HEK293 (cell line): ENCODE measurements around the gene KCNQ2.
A peak's percentile ranks its signal among the peaks of the same experiment; 100 is the strongest.

Experiments used
- CTCF ChIA-PET: fragments of 350-600 bp; formaldehyde crosslinking; extraction: SDS; loops from one replicate; lab custom pipeline; 2021; ENCODE audit warnings: antibody characterized with exemption; lab: Yijun Ruan, JAX
- POLR2A ChIA-PET: fragments of 300-600 bp; formaldehyde crosslinking; extraction: SDS; loops from one replicate; lab custom pipeline; 2020; ENCODE audit warnings: antibody characterized with exemption, inconsistent platforms; lab: Yijun Ruan, JAX
- H3K27ac ChIP-seq: fragments of 200-500 bp; sonication (Bioruptor generic); 2 replicates; pipeline ENCODE4 v1.5.1; 2014; ENCODE audit warnings: low read depth, low read length, control low read depth, inconsistent platforms; ENCODE audit errors: extremely low read depth
- H3K36me3 ChIP-seq, 2 experiments: fragments of 200-500 bp in 1 of 2; sonication (Bioruptor generic) in 1 of 2; 1 replicate in 1 of 2; 2 replicates in 1 of 2; pipeline ENCODE4 v1.5.1; 2014 to 2017; ENCODE audit warnings: inconsistent platforms in 2 of 2, low read length in 2 of 2; ENCODE audit not compliant: control insufficient read depth in 2 of 2, insufficient read depth in 1 of 2
- H3K4me1 ChIP-seq: fragments of 200-500 bp; sonication (Bioruptor generic); 2 replicates; pipeline ENCODE4 v1.5.1; 2014; ENCODE audit warnings: mild to moderate bottlenecking, low read length, inconsistent platforms; ENCODE audit not compliant: control insufficient read depth, insufficient read depth
- H3K4me3 ChIP-seq: 2 replicates; pipeline ENCODE4 v1.5.1; 2011; ENCODE audit warnings: low read depth, mild to moderate bottlenecking, control low read depth, low read length, moderate library complexity
- H3K9me3 ChIP-seq: fragments of 200-500 bp; sonication (Bioruptor generic); 2 replicates; pipeline ENCODE4 v1.5.1; 2014; ENCODE audit warnings: low read depth, low read length, inconsistent platforms; ENCODE audit not compliant: control insufficient read depth, insufficient read depth
- EGR2 ChIP-seq: fragments of 450-650 bp; formaldehyde crosslinking; IDR thresholded peaks from 2 replicates; pipeline ENCODE4 v1.5.1; 2016; ENCODE audit warnings: low read depth, missing biosample characterization, missing genetic modification characterization
- ELK4 ChIP-seq: IDR thresholded peaks from 2 replicates; pipeline ENCODE4 v1.6.1; 2011; ENCODE audit warnings: mild to moderate bottlenecking, low read depth, low read length, borderline replicate concordance
- FEZF1 ChIP-seq: fragments of 450-650 bp; formaldehyde crosslinking; IDR thresholded peaks from 2 replicates; pipeline ENCODE4 v1.5.1; 2016; ENCODE audit warnings: missing biosample characterization, missing genetic modification characterization
- KLF1 ChIP-seq: fragments of 450-650 bp; formaldehyde crosslinking; IDR thresholded peaks from 2 replicates; pipeline ENCODE4 v1.5.1; 2016; ENCODE audit warnings: missing biosample characterization, missing genetic modification characterization
- PRDM10 ChIP-seq: fragments of 450-650 bp; formaldehyde crosslinking; IDR thresholded peaks from 2 replicates; pipeline ENCODE4 v1.5.1; 2016; ENCODE audit warnings: missing biosample characterization, missing genetic modification characterization
- SALL2 ChIP-seq: fragments of 450-650 bp; formaldehyde crosslinking; IDR thresholded peaks from 2 replicates; pipeline ENCODE4 v1.5.0; 2017; ENCODE audit warnings: missing biosample characterization, mild to moderate bottlenecking, missing genetic modification characterization, borderline replicate concordance
- TSHZ1 ChIP-seq: fragments of 450-650 bp; formaldehyde crosslinking; IDR thresholded peaks from 2 replicates; pipeline ENCODE4 v1.5.1; 2016; ENCODE audit warnings: missing biosample characterization, missing genetic modification characterization, borderline replicate concordance
- ZBTB44 ChIP-seq: fragments of 450-650 bp; IDR thresholded peaks from 2 replicates; pipeline ENCODE4 v1.5.1; 2018; ENCODE audit warnings: missing biosample characterization, mild to moderate bottlenecking, missing genetic modification characterization
- ZEB2 ChIP-seq: fragments of 450-650 bp; formaldehyde crosslinking; IDR thresholded peaks from 2 replicates; pipeline ENCODE4 v1.5.1; 2016; ENCODE audit warnings: missing biosample characterization, missing genetic modification characterization
- ZFP69B ChIP-seq: fragments of 450-650 bp; formaldehyde crosslinking; IDR thresholded peaks from 2 replicates; pipeline ENCODE4 v1.5.1; 2016; ENCODE audit warnings: missing biosample characterization, missing genetic modification characterization
- ZNF10 ChIP-seq: fragments of 450-650 bp; formaldehyde crosslinking; IDR thresholded peaks from 2 replicates; pipeline ENCODE4 v1.5.1; 2017; ENCODE audit warnings: missing biosample characterization, missing genetic modification characterization
- ZNF121 ChIP-seq: fragments of 450-650 bp; formaldehyde crosslinking; IDR thresholded peaks from 2 replicates; pipeline ENCODE4 v1.5.1; 2016; ENCODE audit warnings: missing biosample characterization, missing genetic modification characterization
- ZNF132 ChIP-seq: fragments of 450-650 bp; formaldehyde crosslinking; IDR thresholded peaks from 2 replicates; pipeline ENCODE4 v1.5.1; 2017; ENCODE audit warnings: missing biosample characterization, missing genetic modification characterization, borderline replicate concordance
- ZNF140 ChIP-seq: fragments of 450-650 bp; formaldehyde crosslinking; IDR thresholded peaks from 2 replicates; pipeline ENCODE4 v1.5.1; 2016; ENCODE audit warnings: missing biosample characterization, missing genetic modification characterization
- ZNF202 ChIP-seq: fragments of 450-650 bp; formaldehyde crosslinking; IDR thresholded peaks from 2 replicates; pipeline ENCODE4 v1.5.1; 2016; ENCODE audit warnings: missing biosample characterization, missing genetic modification characterization, borderline replicate concordance
- ZNF223 ChIP-seq: fragments of 450-650 bp; formaldehyde crosslinking; IDR thresholded peaks from 2 replicates; pipeline ENCODE4 v1.5.1; 2016; ENCODE audit warnings: missing biosample characterization, missing genetic modification characterization
- ZNF324 ChIP-seq: fragments of 450-650 bp; formaldehyde crosslinking; IDR thresholded peaks from 2 replicates; pipeline ENCODE4 v1.5.1; 2016; ENCODE audit warnings: missing biosample characterization, missing genetic modification characterization
- ZNF335 ChIP-seq: fragments of 450-650 bp; formaldehyde crosslinking; conservative IDR thresholded peaks from 2 replicates; pipeline ENCODE4 v1.5.1; 2016; ENCODE audit warnings: missing biosample characterization, missing genetic modification characterization
- ZNF558 ChIP-seq: fragments of 450-650 bp; formaldehyde crosslinking; IDR thresholded peaks from 2 replicates; pipeline ENCODE4 v1.5.1; 2016; ENCODE audit warnings: missing biosample characterization, missing genetic modification characterization
- ZNF596 ChIP-seq: fragments of 450-650 bp; IDR thresholded peaks from 2 replicates; pipeline ENCODE4 v1.5.0; 2018; ENCODE audit warnings: missing biosample characterization, mild to moderate bottlenecking, missing genetic modification characterization, moderate library complexity
- ZNF629 ChIP-seq: fragments of 450-650 bp; formaldehyde crosslinking; IDR thresholded peaks from 2 replicates; pipeline ENCODE4 v1.5.1; 2017; ENCODE audit warnings: missing biosample characterization, missing genetic modification characterization
- ZNF664 ChIP-seq: fragments of 450-650 bp; formaldehyde crosslinking; IDR thresholded peaks from 2 replicates; pipeline ENCODE4 v1.5.1; 2016; ENCODE audit warnings: missing biosample characterization, missing genetic modification characterization
- ZNF791 ChIP-seq: fragments of 450-650 bp; formaldehyde crosslinking; IDR thresholded peaks from 2 replicates; pipeline ENCODE4 v1.5.1; 2016; ENCODE audit warnings: missing biosample characterization, missing genetic modification characterization
- ZNF792 ChIP-seq: fragments of 450-650 bp; formaldehyde crosslinking; IDR thresholded peaks from 2 replicates; pipeline ENCODE4 v1.5.1; 2016; ENCODE audit warnings: missing biosample characterization, missing genetic modification characterization
- ZNF843 ChIP-seq: fragments of 450-650 bp; formaldehyde crosslinking; IDR thresholded peaks from 2 replicates; pipeline ENCODE4 v1.5.1; 2016; ENCODE audit warnings: missing biosample characterization, missing genetic modification characterization

KCNQ2 gene

GRCh38 chr20:63513207-63513606 is 40.8 kb upstream of the KCNQ2 start:
- CTCF ChIA-PET: no interaction called here
- TF ChIP-seq SALL2 (no peak), ZNF10 (tag by site-specific recombination) (no peak), ZNF140 (peak; percentile 94), ZNF792 (tag by site-specific recombination) (no peak)

GRCh38 chr20:63509088-63509564 is 36.7 kb upstream of the KCNQ2 start:
- H3K36me3 ChIP-seq: no peaks in the 10 kb centered on the region
- H3K4me3 ChIP-seq: no peak overlapping the region
- no peaks in the 10 kb centered on the region for H3K4me1 ChIP-seq
- no peak overlapping the region for H3K27ac ChIP-seq
- ChIA-PET POLR2A (no interaction called here), CTCF (interaction anchor here (0.8 kb wide), 1 partner anchor 326 kb away, joined by 6 read pairs; no protein-coding TSS in a partner anchor)
- no peaks in the 10 kb centered on the region for H3K9me3 ChIP-seq
- no peak for TF ChIP-seq ZNF121
- TF ChIP-seq ZNF132 (tag by site-specific recombination): no peak
- no peak for TF ChIP-seq ZNF596 (tag by site-specific recombination)
- no peak for TF ChIP-seq ZNF629 (tag by site-specific recombination)
- peak; percentile 35; the same call in 1 of the 2 replicates for TF ChIP-seq PRDM10 (tag by site-specific recombination)
- 0 out of 2 replicates have a peak, but pooled peaks have one; percentile 14 for TF ChIP-seq ZEB2 (tag by site-specific recombination)
- TF ChIP-seq EGR2 (tag by site-specific recombination): no peak
- no peak for TF ChIP-seq ZNF558
- no peak for TF ChIP-seq ZNF223 (tag by site-specific recombination)
- no peak for TF ChIP-seq ZNF202 (tag by site-specific recombination)
- TF ChIP-seq KLF1: no peak
- TF ChIP-seq ZNF843 (tag by site-specific recombination): no peak
- TF ChIP-seq ZBTB44: no peak
- TF ChIP-seq ZNF324 (tag by site-specific recombination): no peak; the same call in 1 of the 2 replicates
- peak; percentile 61 for TF ChIP-seq ZNF335 (tag by site-specific recombination)
- no peak for TF ChIP-seq ZNF791 (tag by site-specific recombination)
- 0 out of 2 replicates have a peak, but pooled peaks have one; percentile 30 for TF ChIP-seq ZFP69B (tag by site-specific recombination)
- TF ChIP-seq ZNF664 (tag by site-specific recombination): peak; percentile 99
- TF ChIP-seq FEZF1 (tag by site-specific recombination): peak; percentile 15; the same call in 1 of the 2 replicates
- no peak for TF ChIP-seq ELK4
- peak; percentile 77 for TF ChIP-seq ZNF10 (tag by site-specific recombination)
- no peak for TF ChIP-seq TSHZ1

More at GRCh38 chr20:63513207-63513606, 40.8 kb upstream of the KCNQ2 start:
- Histone ChIP-seq H3K9me3 (no peaks in the 10 kb centered on the region), H3K4me3 (no peak overlapping the region), H3K4me1 (no peaks in the 10 kb centered on the region), H3K36me3 (no peaks in the 10 kb centered on the region), H3K27ac (no peak overlapping the region)
- POLR2A ChIA-PET: interaction anchor here (0.5 kb wide), 1 partner anchor 71 kb away, joined by 5 read pairs; no protein-coding TSS in a partner anchor
